Breast epithelium (tissue), 4 donors: ENCODE results near the gene PHACTR1. TPM values are rescaled to one million over a fixed set of nuclear protein-coding genes. Genes with fewer than 3 reads are reported as not detected.

Source experiments
- DNase-seq, 2 donors: peaks; one replicate each; pipeline ENCODE4 v3.0.0-alpha.2; 2019; ENCODE audit warnings: low spot score in 2 of 2
- H3K27ac ChIP-seq, 2 donors: fragments of 200-600 bp; sonication (generic) in 1 of 2; one replicate each; pipeline ENCODE4 v1.5.1; 2016 to 2019; ENCODE audit warnings: mild to moderate bottlenecking in 1 of 2
- H3K27me3 ChIP-seq, 2 donors: fragments of 200-600 bp; sonication (generic) in 1 of 2; one replicate each; pipeline versions ENCODE4 v1.5.1 to v1.6.0; 2017 to 2019; ENCODE audit warnings: control low read depth in 1 of 2, mild to moderate bottlenecking in 1 of 2
- H3K36me3 ChIP-seq: fragments of 200-600 bp; one replicate; pipeline ENCODE4 v1.5.1; 2019
- H3K4me1 ChIP-seq, 2 donors: fragments of 200-600 bp; sonication (generic); one replicate each; pipeline ENCODE4 v1.5.1; 2016 to 2019; ENCODE audit warnings: control low read depth in 1 of 2
- H3K4me3 ChIP-seq, 3 donors: fragments of 200-600 bp; sonication (generic); 1 replicate in 2 of 3; 2 replicates in 1 of 3; pipeline ENCODE4 v1.5.1; 2016 to 2019; ENCODE audit warnings: mild to moderate bottlenecking in 3 of 3, moderate library complexity in 2 of 3
- H3K9me3 ChIP-seq, 2 donors: fragments of 200-600 bp; sonication (generic) in 1 of 2; one replicate each; pipeline ENCODE4 v1.5.1; 2016 to 2019; ENCODE audit warnings: control low read depth in 1 of 2
- CTCF ChIP-seq, 3 donors: fragments of 450-650 bp; IDR thresholded peaks; one replicate each; pipeline ENCODE4 v1.5.1; 2016 to 2017; ENCODE audit warnings: antibody characterized with exemption in 3 of 3, mild to moderate bottlenecking in 3 of 3, moderate library complexity in 3 of 3
- POLR2A ChIP-seq: fragments of 450-650 bp; IDR thresholded peaks from one replicate; pipeline ENCODE4 v1.6.1; 2016; ENCODE audit warnings: antibody characterized with exemption, mild to moderate bottlenecking, moderate library complexity
- POLR2AphosphoS5 ChIP-seq, 3 donors: sonication (generic); formaldehyde crosslinking; IDR thresholded peaks; one replicate each; pipeline ENCODE4 v1.6.1; 2017; ENCODE audit warnings: antibody characterized with exemption in 3 of 3
- intact Hi-C: fragments of 100-400 bp; cut with DNase I; formaldehyde crosslinking; loops from one replicate; pipeline ENCODE4 v1.15.1; 2023; ENCODE audit warnings: low total_unique reads
- total RNA-seq, 3 donors: library from RNA; depleted of rRNA; stranded (reverse); fragments of >200 nt; gene quantifications; one replicate each; pipeline ENCODE4 v1.1.0, GENCODE V29; 2016

PHACTR1 gene
- total RNA-seq, 3 donors from 2014 or later = 4.1 to 5.6 (median 4.6) TPM

GRCh38 chr6:12814015-12814414 lies 97.4 kb downstream of the PHACTR1 start:
- intact Hi-C loops = no loop called here
- no peak overlapping the region for H3K27ac ChIP-seq
- no peaks in the 10 kb centered on the region for H3K27me3 ChIP-seq
- no peak overlapping the region for H3K4me3 ChIP-seq
- H3K9me3 ChIP-seq = no peaks in the 10 kb centered on the region
- DNase-seq = no peak
- no peaks in the 10 kb centered on the region for H3K36me3 ChIP-seq
- TF ChIP-seq CTCF (IDR thresholded peaks at IDR 0.05) = no peak
- TF ChIP-seq POLR2AphosphoS5 (IDR thresholded peaks at IDR 0.05) = no peak
- no peak for TF ChIP-seq POLR2A
- H3K4me1 ChIP-seq = no peaks in the 10 kb centered on the region

GRCh38 chr6:12815089-12815488 lies 98.5 kb downstream of the PHACTR1 start:
- DNase-seq = no peak
- Histone ChIP-seq H3K9me3 (no peaks in the 10 kb centered on the region), H3K27me3 (peaks cover 0 to 4% of the 10 kb centered on the region in 2 donors), H3K4me3 (no peak overlapping the region), H3K4me1 (no peaks in the 10 kb centered on the region), H3K36me3 (no peaks in the 10 kb centered on the region), H3K27ac (no peak overlapping the region)
- no peak for TF ChIP-seq CTCF (IDR thresholded peaks at IDR 0.05)
- TF ChIP-seq POLR2AphosphoS5 (IDR thresholded peaks at IDR 0.05) = no peak
- no peak for TF ChIP-seq POLR2A
- intact Hi-C loops = no loop called here

- Histone ChIP-seq H3K27ac (no peak overlapping the region), H3K27me3 (peaks cover 0 to 4% of the 10 kb centered on the region in 2 donors), H3K36me3 (no peaks in the 10 kb centered on the region), H3K4me1 (no peaks in the 10 kb centered on the region), H3K4me3 (no peak overlapping the region), H3K9me3 (no peaks in the 10 kb centered on the region)
- TF ChIP-seq CTCF (IDR thresholded peaks at IDR 0.05) (no peak), POLR2A (no peak), POLR2AphosphoS5 (IDR thresholded peaks at IDR 0.05) (no peak)
- intact Hi-C loops = no loop called here
- DNase-seq = no peak
Observed at GRCh38 chr6:12815884-12816600, 99.5 kb downstream of the PHACTR1 start.

- no peak for TF ChIP-seq POLR2A
- no peak for TF ChIP-seq POLR2AphosphoS5 (IDR thresholded peaks at IDR 0.05)
- H3K27me3 ChIP-seq = peaks cover 0 to 4% of the 10 kb centered on the region in 2 donors
- H3K9me3 ChIP-seq = no peaks in the 10 kb centered on the region
- H3K27ac ChIP-seq = no peak overlapping the region
- no peaks in the 10 kb centered on the region for H3K4me1 ChIP-seq
- no peaks in the 10 kb centered on the region for H3K36me3 ChIP-seq
- no peak for DNase-seq
- no peak overlapping the region for H3K4me3 ChIP-seq
- intact Hi-C loops = no loop called here
Observed at GRCh38 chr6:12818324-12818723, 101.8 kb downstream of the PHACTR1 start.

GRCh38 chr6:12823847-12824246 lies 107.3 kb downstream of the PHACTR1 start:
- Histone ChIP-seq H3K27me3 (peaks cover 0 to 4% of the 10 kb centered on the region in 2 donors), H3K9me3 (no peaks in the 10 kb centered on the region), H3K27ac (no peak overlapping the region), H3K4me1 (no peaks in the 10 kb centered on the region), H3K4me3 (no peak overlapping the region), H3K36me3 (no peaks in the 10 kb centered on the region)
- intact Hi-C loops = no loop called here
- no peak for TF ChIP-seq POLR2AphosphoS5 (IDR thresholded peaks at IDR 0.05)
- TF ChIP-seq POLR2A = no peak
- DNase-seq = no peak

GRCh38 chr6:12826584-12826983 lies 110.0 kb downstream of the PHACTR1 start:
- Histone ChIP-seq H3K4me1 (no peaks in the 10 kb centered on the region), H3K36me3 (no peaks in the 10 kb centered on the region), H3K27me3 (no peaks in the 10 kb centered on the region), H3K9me3 (no peaks in the 10 kb centered on the region), H3K27ac (no peak overlapping the region), H3K4me3 (no peak overlapping the region)
- TF ChIP-seq POLR2A = no peak
- TF ChIP-seq CTCF (IDR thresholded peaks at IDR 0.05) = no peak
- no peak for TF ChIP-seq POLR2AphosphoS5 (IDR thresholded peaks at IDR 0.05)
- no peak for DNase-seq
- intact Hi-C loops = no loop called here
